ENCODE measurements around the gene SLC6A17. TPM values are rescaled to one million over a fixed set of nuclear protein-coding genes. Genes with fewer than 3 reads are reported as not detected.

The SLC6A17 gene
- total RNA-seq, 2 donors from 2014 or later = 0.19 TPM; not detected in 1

DNA sequence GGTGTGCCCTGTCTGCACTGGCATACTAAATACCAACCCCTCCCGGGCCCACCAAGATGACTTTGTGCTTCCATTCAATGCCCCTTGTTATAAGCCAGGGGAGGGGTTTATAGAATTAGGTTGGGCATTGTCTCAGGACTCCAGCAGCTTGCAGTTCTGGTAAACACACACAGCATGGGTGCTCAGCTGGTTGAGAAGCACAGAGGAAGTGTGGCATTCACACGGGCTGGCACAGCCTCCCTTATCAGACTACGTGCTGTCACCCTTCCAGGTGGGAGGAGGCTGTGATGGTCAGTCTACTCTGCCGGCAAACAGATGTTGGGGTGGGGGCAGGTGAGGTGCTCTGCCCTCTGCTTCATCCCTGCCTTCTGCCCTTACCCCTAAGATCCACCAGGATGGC, 15.0 kb upstream of the SLC6A17 start:
- no peak overlapping the region for H3K9ac ChIP-seq (ENCODE audit: low read depth in 2 of 2, low read length in 2 of 2)
- H3K4me1 ChIP-seq = no peaks in the 10 kb centered on the region
- no peaks in the 10 kb centered on the region for H3K36me3 ChIP-seq
- H3K9me3 ChIP-seq = no peaks in the 10 kb centered on the region
- TF ChIP-seq, protein P1, sequence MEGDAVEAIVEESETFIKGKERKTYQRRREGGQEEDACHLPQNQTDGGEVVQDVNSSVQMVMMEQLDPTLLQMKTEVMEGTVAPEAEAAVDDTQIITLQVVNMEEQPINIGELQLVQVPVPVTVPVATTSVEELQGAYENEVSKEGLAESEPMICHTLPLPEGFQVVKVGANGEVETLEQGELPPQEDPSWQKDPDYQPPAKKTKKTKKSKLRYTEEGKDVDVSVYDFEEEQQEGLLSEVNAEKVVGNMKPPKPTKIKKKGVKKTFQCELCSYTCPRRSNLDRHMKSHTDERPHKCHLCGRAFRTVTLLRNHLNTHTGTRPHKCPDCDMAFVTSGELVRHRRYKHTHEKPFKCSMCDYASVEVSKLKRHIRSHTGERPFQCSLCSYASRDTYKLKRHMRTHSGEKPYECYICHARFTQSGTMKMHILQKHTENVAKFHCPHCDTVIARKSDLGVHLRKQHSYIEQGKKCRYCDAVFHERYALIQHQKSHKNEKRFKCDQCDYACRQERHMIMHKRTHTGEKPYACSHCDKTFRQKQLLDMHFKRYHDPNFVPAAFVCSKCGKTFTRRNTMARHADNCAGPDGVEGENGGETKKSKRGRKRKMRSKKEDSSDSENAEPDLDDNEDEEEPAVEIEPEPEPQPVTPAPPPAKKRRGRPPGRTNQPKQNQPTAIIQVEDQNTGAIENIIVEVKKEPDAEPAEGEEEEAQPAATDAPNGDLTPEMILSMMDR (IDR thresholded peaks at IDR 0.05) = no peak
- H3K27ac ChIP-seq = no peak overlapping the region
- H3K4me3 ChIP-seq = no peak overlapping the region
- intact Hi-C loops (cut with DNase I) = no loop called here
- DNase-seq = no peak
- H3K27me3 ChIP-seq = peaks cover 4% of the 10 kb centered on the region

DNA sequence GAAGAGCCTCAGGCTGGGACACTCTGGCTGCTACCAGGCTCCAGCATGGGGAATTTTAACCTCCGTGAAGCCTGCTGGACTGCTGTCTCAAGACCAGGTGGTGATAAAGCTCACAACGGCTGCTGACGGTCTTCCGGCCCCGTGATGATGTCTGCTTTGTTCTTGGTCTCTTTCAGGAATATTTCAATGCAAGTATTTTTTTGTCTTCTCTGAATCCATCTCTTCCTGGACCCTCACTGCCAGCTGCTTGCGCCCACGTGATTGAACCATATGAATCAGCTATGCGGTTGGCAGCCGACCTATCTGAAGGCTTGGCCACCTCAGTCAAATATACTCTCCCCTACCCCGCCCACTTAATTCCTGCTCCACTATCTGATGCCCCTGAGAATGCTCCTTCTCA, 14.6 kb upstream of the SLC6A17 start:
- H3K4me3 ChIP-seq = no peak overlapping the region
- no peak overlapping the region for H3K27ac ChIP-seq
- H3K9ac ChIP-seq (ENCODE audit: low read depth in 2 of 2, low read length in 2 of 2) = no peak overlapping the region
- no peaks in the 10 kb centered on the region for H3K27me3 ChIP-seq
- H3K9me3 ChIP-seq = no peaks in the 10 kb centered on the region
- no peaks in the 10 kb centered on the region for H3K36me3 ChIP-seq
- no peaks in the 10 kb centered on the region for H3K4me1 ChIP-seq
- no peak for DNase-seq
- intact Hi-C loops (cut with DNase I) = no loop called here
- TF ChIP-seq, protein P1 (IDR thresholded peaks at IDR 0.05) = no peak

DNA sequence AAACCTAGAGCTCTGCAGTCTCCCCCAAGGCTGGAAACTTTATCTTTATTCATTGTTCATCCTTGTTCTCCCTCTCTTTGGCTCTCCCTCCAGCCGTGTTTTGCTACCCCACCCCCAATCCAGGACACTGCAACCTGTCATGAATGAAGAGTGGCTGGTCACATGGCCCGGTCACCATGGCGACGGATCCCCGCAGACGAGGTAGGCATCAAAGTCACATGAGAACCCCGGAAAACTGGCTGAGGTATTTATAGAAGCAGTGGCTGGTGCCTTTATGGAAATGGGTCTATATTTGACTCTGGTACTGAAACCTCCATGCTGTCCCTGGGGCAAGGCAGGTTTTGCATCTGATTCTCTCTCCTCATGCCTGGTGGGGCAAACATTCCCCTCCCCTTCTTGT, 13.4 kb upstream of the SLC6A17 start:
- H3K27ac ChIP-seq = no peak overlapping the region
- no peaks in the 10 kb centered on the region for H3K36me3 ChIP-seq
- no peak for DNase-seq
- H3K27me3 ChIP-seq = no peaks in the 10 kb centered on the region
- TF ChIP-seq, protein P1 (IDR thresholded peaks at IDR 0.05) = no peak
- no peaks in the 10 kb centered on the region for H3K4me1 ChIP-seq
- no peaks in the 10 kb centered on the region for H3K9me3 ChIP-seq
- intact Hi-C loops (cut with DNase I) = no loop called here
- H3K9ac ChIP-seq (ENCODE audit: low read depth in 2 of 2, low read length in 2 of 2) = no peak overlapping the region
- no peak overlapping the region for H3K4me3 ChIP-seq

DNA sequence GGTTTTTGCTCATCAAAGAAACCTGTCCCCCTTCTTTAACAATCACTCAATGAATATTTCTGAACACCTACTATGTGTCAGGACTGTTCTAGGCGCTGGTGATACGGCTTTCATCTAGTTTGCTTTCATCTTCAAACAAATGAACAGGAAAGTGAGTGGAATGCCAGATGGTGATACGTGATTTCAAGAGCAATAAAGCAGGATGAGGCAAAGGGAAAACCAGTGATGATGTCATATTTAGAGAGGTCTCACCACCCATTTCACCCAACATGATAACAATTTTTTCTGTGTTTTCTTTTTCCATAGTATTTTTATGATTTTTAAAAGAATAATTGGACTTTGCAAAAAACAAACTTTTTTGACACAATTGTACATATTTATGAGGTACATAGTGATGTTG, 11.3 kb upstream of the SLC6A17 start:
- Histone ChIP-seq H3K27ac (no peak overlapping the region), H3K9me3 (no peaks in the 10 kb centered on the region), H3K9ac (ENCODE audit: low read depth in 2 of 2, low read length in 2 of 2) (no peak overlapping the region), H3K27me3 (no peaks in the 10 kb centered on the region), H3K4me3 (no peak overlapping the region), H3K4me1 (no peaks in the 10 kb centered on the region), H3K36me3 (no peaks in the 10 kb centered on the region)
- TF ChIP-seq, protein P1 (IDR thresholded peaks at IDR 0.05) = no peak
- intact Hi-C loops (cut with DNase I) = no loop called here
- DNase-seq = no peak

DNA sequence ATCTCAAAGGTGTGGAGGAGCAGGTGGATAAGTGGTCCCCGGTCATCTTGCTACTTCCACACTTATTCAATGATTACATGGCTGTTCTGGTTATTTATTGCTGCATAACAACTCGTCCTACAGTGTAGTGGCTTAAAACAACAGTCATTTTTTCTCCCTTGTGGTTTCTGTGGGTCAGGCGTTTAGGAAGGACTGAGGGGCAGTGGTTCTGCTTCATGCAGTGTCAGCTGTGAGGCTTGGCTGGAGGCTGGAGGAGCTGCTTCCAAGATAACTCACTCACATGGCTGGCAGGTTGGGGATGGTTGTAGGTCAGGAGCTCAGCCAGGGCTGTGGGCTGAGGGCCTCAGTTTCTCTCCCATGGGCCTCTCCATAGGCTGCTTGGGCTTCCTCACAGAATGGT, 5.9 kb upstream of the SLC6A17 start:
- no peak for DNase-seq
- Histone ChIP-seq H3K27ac (no peak overlapping the region), H3K9me3 (no peaks in the 10 kb centered on the region), H3K36me3 (no peaks in the 10 kb centered on the region), H3K27me3 (peaks cover 5% of the 10 kb centered on the region), H3K9ac (ENCODE audit: low read depth in 2 of 2, low read length in 2 of 2) (no peak overlapping the region), H3K4me1 (no peaks in the 10 kb centered on the region), H3K4me3 (no peak overlapping the region)
- TF ChIP-seq, protein P1 (IDR thresholded peaks at IDR 0.05) = no peak
- intact Hi-C loops (cut with DNase I) = no loop called here

DNA sequence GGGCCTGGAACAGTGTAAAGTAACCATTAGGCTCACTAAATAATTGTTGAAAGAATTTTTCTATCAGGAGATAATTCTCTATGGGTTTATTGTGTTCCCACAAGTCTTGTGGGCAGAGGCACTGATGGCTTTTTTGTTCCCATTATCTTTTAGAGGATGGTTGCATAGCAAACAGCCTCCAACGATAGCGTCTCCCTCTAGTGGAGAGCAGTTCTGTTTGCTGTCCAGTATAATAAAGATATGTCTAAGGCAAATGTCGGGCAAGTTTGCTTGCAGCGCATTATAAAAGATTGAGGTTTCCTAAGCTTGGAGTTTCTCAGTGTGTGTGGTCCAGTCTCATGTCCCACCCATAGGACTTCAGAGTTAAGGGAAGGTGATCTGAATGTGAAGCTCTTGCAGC, 1.3 kb upstream of the SLC6A17 start:
- TF ChIP-seq, protein P1 (IDR thresholded peaks at IDR 0.05) = no peak
- intact Hi-C loops (cut with DNase I) = no loop called here
- H3K27me3 ChIP-seq = peaks cover 25% of the 10 kb centered on the region

More for the DNA sequence above, 1.3 kb upstream of the SLC6A17 start:
- H3K9ac ChIP-seq (ENCODE audit: low read depth in 2 of 2, low read length in 2 of 2) = no peak overlapping the region
- no peak for DNase-seq
- H3K4me3 ChIP-seq = no peak overlapping the region
- H3K36me3 ChIP-seq = no peaks in the 10 kb centered on the region
- no peaks in the 10 kb centered on the region for H3K9me3 ChIP-seq
- no peaks in the 10 kb centered on the region for H3K4me1 ChIP-seq
- H3K27ac ChIP-seq = no peak overlapping the region

Data from colonic mucosa (tissue), 4 donors.